Measurements from ENCODE around the gene RPS27L. TPM values are rescaled to one million over a fixed set of nuclear protein-coding genes. Genes with fewer than 3 reads are reported as not detected.
A peak's percentile ranks its signal among the peaks of the same experiment; 100 is the strongest.

Gene RPS27L
- polyA plus RNA-seq, 2 of the 4 experiments (the other 2 are of a cell fraction), result 609 to 748 TPM

DNA sequence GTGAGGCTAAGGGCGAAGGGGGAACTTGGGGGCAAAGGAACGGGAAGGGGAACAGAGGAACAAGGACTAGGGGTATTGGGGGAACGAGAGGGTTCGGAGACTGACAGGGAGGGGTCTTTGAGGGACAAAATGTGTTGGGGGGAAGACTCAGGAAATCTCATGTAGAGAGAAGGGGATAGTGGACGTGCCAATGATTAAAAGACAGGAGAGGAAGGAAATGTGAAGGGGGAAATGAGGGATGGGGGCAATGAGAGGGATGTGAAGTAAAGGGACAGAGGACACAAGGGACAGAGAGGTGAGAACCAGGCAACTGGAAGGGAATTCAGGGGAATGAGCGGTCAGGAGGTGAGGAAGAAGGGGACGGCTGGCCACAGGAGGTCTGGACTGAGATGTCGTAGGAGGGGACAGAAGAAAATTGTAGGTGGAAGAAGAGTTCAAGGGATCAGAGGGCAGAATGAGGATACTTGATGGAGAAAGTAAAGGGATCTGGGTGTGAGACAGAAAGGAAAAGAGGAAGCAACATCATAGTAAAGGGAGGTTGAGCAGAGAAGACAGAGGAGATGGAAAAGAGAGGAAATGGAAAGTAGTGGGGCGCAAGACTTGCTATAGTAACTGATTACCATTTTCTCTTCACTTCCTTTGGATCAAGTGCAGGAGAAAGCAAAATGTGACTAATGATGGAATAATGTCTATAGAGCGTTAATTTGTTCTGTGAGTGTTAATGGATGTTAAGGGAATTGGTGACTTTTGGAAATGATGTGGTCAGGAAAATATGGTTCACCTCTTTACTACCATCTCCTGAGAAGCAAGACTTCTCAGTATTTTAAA lies 32.9 kb upstream of the RPS27L start:
- WGBS (ENCODE audit: missing lambda C conversion rate), result 21% methylated on average over 8 of the region's 10 CpGs
- Histone ChIP-seq H3K27ac (peak overlapping the region; percentile 75 to 93), H3K9me3 (no peaks in the 10 kb centered on the region), H3K4me1 (peaks cover 42% of the 10 kb centered on the region), H3K4me2 (peak overlapping the region; percentile 83), H3K4me3 (peak overlapping the region; percentile 68)
- no peak for DNase-seq (ENCODE audit: low read depth in 1 of 2, low spot score in 1 of 2)
- TF ChIP-seq NFE2L2 (conservative IDR thresholded peaks at IDR 0.05; ENCODE audit: low read length) (no peak), FOSB (CRISPR knock-in tag; IDR thresholded peaks at IDR 0.05) (no peak), ZSCAN20 (CRISPR knock-in tag; IDR thresholded peaks at IDR 0.05) (no peak), FOXS1 (CRISPR knock-in tag; IDR thresholded peaks at IDR 0.05) (no peak), ZNF302 (CRISPR knock-in tag; IDR thresholded peaks at IDR 0.05) (no peak), JUN (IDR thresholded peaks at IDR 0.05) (no peak), FOSL2 (IDR thresholded peaks at IDR 0.05) (no peak), FOSL2 (CRISPR knock-in tag; IDR thresholded peaks at IDR 0.05) (no peak), CBX8 (IDR thresholded peaks at IDR 0.05) (no peak), SREBF2 (IDR thresholded peaks at IDR 0.05) (no peak), TP53 (CRISPR knock-in tag; IDR thresholded peaks at IDR 0.05) (no peak), CHD2 (IDR thresholded peaks at IDR 0.05; ENCODE audit: low read length, partially characterized antibody) (no peak), NPAS2 (CRISPR knock-in tag; IDR thresholded peaks at IDR 0.05; ENCODE audit: borderline replicate concordance) (no peak), MAFK (IDR thresholded peaks at IDR 0.05; ENCODE audit: partially characterized antibody) (no peak)
- TF ChIP-seq, protein P1, sequence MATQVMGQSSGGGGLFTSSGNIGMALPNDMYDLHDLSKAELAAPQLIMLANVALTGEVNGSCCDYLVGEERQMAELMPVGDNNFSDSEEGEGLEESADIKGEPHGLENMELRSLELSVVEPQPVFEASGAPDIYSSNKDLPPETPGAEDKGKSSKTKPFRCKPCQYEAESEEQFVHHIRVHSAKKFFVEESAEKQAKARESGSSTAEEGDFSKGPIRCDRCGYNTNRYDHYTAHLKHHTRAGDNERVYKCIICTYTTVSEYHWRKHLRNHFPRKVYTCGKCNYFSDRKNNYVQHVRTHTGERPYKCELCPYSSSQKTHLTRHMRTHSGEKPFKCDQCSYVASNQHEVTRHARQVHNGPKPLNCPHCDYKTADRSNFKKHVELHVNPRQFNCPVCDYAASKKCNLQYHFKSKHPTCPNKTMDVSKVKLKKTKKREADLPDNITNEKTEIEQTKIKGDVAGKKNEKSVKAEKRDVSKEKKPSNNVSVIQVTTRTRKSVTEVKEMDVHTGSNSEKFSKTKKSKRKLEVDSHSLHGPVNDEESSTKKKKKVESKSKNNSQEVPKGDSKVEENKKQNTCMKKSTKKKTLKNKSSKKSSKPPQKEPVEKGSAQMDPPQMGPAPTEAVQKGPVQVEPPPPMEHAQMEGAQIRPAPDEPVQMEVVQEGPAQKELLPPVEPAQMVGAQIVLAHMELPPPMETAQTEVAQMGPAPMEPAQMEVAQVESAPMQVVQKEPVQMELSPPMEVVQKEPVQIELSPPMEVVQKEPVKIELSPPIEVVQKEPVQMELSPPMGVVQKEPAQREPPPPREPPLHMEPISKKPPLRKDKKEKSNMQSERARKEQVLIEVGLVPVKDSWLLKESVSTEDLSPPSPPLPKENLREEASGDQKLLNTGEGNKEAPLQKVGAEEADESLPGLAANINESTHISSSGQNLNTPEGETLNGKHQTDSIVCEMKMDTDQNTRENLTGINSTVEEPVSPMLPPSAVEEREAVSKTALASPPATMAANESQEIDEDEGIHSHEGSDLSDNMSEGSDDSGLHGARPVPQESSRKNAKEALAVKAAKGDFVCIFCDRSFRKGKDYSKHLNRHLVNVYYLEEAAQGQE (IDR thresholded peaks at IDR 0.05), result no peak
- TF ChIP-seq, protein P2, sequence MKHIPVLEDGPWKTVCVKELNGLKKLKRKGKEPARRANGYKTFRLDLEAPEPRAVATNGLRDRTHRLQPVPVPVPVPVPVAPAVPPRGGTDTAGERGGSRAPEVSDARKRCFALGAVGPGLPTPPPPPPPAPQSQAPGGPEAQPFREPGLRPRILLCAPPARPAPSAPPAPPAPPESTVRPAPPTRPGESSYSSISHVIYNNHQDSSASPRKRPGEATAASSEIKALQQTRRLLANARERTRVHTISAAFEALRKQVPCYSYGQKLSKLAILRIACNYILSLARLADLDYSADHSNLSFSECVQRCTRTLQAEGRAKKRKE (CRISPR knock-in tag; IDR thresholded peaks at IDR 0.05; ENCODE audit: low read depth), result no peak
- TF ChIP-seq, protein P3, sequence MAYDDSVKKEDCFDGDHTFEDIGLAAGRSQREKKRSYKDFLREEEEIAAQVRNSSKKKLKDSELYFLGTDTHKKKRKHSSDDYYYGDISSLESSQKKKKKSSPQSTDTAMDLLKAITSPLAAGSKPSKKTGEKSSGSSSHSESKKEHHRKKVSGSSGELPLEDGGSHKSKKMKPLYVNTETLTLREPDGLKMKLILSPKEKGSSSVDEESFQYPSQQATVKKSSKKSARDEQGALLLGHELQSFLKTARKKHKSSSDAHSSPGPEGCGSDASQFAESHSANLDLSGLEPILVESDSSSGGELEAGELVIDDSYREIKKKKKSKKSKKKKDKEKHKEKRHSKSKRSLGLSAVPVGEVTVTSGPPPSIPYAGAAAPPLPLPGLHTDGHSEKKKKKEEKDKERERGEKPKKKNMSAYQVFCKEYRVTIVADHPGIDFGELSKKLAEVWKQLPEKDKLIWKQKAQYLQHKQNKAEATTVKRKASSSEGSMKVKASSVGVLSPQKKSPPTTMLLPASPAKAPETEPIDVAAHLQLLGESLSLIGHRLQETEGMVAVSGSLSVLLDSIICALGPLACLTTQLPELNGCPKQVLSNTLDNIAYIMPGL (CRISPR knock-in tag; IDR thresholded peaks at IDR 0.05; ENCODE audit: borderline replicate concordance), result no peak
- TF ChIP-seq, protein P4, sequence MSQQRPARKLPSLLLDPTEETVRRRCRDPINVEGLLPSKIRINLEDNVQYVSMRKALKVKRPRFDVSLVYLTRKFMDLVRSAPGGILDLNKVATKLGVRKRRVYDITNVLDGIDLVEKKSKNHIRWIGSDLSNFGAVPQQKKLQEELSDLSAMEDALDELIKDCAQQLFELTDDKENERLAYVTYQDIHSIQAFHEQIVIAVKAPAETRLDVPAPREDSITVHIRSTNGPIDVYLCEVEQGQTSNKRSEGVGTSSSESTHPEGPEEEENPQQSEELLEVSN (IDR thresholded peaks at IDR 0.05; ENCODE audit: borderline replicate concordance, low read depth), result no peak
- TF ChIP-seq, protein P5, sequence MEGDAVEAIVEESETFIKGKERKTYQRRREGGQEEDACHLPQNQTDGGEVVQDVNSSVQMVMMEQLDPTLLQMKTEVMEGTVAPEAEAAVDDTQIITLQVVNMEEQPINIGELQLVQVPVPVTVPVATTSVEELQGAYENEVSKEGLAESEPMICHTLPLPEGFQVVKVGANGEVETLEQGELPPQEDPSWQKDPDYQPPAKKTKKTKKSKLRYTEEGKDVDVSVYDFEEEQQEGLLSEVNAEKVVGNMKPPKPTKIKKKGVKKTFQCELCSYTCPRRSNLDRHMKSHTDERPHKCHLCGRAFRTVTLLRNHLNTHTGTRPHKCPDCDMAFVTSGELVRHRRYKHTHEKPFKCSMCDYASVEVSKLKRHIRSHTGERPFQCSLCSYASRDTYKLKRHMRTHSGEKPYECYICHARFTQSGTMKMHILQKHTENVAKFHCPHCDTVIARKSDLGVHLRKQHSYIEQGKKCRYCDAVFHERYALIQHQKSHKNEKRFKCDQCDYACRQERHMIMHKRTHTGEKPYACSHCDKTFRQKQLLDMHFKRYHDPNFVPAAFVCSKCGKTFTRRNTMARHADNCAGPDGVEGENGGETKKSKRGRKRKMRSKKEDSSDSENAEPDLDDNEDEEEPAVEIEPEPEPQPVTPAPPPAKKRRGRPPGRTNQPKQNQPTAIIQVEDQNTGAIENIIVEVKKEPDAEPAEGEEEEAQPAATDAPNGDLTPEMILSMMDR (IDR thresholded peaks at IDR 0.05), result no peak
- ATAC-seq, result peak; percentile 1 to 30; a peak in 3 of 6 replicates
- FAIRE-seq, result no peak
- CTCF ChIA-PET, result interaction anchor here (1.1 to 1.6 kb wide), 2 partner anchors 10 to 35 kb away, joined by 3 to 9 read pairs; no protein-coding TSS in a partner anchor
- POLR2A ChIA-PET, result interaction anchor here (1.0 to 1.6 kb wide), 3 partner anchors 12 to 33 kb away, joined by 4 to 11 read pairs (median 5); partner anchors contain the start of gene RPS27L
